GM21619 (cell line): ENCODE results near the gene ILDR2.
A peak's percentile ranks its signal among the peaks of the same experiment; 100 is the strongest.

Experiments used
- ATAC-seq: cut with Tn5 transposase; IDR thresholded peaks from one replicate; pipeline ENCODE4 v1.9.1; 2021; ENCODE audit not compliant: unreplicated experiment

Gene ILDR2

DNA sequence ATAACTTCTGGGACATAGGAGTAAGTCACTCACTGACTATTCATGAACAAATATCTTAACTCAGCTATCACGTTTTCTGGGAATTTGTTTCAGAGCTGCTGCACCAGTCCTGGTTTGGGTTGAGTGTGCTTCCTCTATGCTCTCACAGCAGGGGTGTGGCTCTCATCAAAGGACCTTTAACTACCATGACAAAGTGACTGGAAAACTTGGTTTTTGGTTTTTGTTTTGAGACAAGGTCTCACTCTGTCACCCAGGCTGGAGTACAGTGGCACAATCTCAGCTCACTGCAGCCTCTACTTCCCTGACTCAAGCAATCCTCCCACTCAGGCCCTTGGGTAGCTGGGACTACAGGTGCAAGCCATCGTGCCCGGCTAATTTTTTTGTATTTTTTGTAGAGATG is 4.1 kb downstream of the ILDR2 start:
- ATAC-seq = no peak

DNA sequence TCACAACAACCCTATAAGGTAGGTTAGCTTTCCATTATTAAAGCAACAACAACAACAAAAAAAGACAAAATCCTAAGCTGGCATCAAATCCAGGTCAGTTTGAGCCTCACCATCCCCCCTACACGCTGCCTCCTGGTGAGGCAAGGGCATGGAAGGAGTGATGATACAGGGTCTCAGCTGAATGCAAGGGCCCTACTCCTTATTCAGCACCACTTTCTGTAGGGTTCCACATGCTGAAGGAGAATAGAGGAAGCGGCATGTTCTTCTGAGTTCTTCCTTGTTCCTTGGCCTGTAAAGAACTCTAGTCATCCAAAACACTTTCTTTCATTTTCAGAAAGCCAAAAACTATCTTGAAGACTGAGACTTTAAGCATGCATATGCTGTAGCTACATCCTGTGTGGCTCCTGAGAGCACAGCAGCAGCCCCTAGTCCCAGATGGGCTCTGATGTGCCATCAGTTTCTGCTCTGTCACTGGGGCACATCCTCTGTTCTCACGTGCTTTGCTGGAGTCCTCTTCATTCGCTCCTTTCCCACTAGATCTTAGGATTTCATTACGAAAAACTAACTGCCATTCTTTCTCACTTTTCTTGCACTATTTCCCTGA is 6.2 kb downstream of the ILDR2 start:
- ATAC-seq = peak; percentile 94

DNA sequence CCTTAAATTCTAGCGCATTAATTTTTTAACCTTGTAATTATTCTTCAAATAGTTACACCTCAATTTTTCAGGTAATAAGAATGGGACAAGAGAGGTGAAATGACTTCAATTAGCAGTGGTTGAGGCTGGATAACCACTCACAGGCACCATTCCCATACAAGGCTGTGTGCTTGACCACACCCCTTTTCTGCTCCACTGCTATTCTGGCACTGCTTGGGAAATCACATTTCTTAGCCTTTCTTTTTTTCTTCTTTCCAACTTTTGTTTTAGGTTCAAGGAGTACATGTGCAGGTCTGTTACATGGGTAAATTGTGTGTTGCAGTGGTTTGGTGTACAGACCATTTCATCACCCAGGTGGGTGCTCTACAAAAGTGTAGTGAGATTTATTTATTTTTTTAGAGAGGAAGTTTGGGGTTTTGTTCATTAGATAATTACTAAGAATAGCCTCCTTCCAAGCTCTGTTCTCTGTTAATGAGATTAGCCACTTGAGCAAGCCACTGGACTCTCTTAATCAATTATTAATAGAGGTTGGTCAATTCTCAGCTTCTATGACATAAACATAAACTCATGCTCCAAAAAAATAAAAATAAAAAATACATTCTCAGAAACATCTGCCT is 14.4 kb downstream of the ILDR2 start:
- ATAC-seq = peak; percentile 71

DNA sequence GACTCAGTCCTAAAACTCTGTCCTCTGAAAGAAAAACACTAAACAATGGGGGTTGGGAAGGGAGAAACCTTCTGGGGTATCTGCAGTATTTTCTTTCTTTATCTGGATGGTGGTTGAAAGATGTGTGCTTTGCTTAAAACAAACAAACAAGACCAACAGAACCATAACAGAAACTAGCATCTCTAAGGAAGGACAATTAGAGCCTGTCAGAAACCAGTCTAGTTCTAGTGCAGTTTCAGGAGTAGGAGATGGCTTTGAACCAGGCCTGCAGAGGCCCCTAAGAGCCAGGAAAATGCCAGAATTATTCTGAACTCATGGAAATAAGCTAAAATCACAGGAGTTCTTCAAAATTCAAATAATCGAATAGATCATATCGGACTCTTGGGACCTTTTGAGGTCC is 18.5 kb downstream of the ILDR2 start:
- ATAC-seq = no peak

DNA sequence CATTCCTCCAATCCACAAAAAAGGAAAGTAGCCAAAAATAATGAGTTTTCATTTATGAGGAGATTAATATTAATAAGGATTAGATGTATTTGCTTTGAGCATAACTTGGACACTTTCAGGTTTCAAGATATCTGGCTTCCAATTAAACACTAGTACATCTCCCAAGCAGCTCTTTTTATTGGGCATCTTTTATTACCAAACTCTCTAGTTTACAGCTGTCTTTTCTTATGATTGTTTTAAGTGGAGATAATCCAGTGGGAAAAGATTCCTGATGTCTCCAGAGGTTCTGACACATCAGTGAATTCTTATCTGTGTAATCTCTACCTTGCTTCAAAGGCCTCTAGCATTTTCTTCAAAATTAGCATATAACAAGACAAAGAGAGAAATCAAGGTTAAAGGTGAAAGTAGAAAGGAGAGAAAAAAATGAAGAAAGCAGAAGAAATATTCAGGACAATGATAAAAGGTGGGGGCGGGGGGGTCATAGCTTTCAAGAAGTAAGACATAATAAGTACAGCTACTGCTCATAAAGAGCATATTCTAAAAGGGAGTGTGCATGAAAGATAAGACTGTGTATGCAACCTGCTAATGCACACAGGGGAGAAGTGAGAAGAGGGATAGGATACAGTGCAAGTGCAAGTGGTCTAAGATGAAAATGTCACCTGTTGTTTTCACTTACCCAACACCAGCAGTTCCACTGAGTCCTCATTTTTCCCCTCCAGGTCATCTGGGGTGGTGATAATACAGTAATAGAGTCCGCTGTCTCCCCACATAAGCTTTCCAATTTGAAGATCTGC is 19.1 kb downstream of the ILDR2 start:
- ATAC-seq = no peak

DNA sequence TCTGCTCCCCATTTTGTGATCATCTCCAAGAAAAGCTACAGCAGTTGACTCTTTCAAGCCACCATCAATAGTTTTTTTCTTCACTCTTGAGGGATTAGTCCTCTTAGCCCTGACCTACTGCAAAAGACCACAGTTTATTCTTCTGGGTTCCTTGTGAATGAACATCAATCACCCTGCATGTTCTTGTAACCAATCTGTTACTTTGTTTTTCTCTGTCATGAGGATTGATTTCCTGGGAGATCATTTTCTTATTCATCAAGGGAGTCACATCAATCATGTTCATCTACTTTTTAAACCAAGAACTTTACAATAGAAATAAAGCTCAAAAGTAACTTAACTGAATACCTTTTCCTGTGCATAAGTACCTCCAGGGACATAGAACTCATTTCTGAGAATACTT is 21.8 kb downstream of the ILDR2 start:
- ATAC-seq = no peak

DNA sequence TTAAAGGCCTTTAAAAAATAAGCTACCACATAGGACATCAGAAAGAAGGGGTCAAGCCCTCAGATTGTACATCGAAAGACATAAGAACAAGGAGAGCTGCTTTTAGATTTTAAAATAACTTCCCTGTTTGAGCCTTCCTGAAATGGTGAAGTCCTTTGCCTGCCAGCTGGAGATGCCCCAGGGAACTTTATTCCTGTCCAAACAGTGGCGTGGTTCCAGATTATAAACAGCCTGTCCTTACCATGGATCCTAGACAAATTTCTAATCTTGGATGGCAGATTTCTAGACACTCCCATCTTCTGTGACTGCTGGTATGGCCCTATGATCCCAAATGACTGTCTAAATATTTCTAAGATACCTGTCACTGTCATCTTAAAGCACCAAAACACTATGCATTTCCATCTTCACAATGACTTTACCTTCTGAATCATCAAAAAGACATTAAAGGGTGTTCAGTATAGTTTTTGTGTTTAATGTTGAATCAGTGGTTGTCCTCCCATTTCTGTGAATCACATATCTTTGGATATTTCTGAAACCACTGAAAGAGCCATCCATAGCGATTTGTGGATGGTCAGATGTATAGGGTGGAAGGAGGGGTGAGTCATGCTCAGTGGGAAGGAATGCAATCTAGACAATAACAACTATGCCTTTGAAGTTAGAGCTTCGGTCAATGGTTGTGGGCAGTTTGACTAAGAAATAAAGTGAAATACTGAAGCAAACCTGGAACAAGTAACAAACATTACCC is 23.2 kb downstream of the ILDR2 start:
- ATAC-seq = no peak

DNA sequence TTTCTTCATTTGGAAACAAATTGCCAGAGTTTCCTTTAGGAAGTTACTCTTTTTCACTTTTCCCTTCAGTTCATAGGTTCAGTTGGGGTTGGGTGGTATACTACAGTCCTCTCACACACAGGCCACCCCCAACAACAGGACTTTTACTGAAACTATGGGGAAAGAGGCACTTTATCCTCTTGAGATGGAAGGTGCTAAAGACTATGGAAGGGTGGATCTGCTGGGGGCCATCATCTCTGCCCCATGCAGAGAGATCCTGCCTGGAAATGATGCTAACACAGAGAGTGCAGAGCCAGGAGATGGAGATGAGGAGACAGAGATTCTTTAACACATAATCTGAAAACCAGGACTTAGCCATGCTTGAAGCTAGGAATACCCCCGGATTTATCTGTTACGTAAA is 24.3 kb downstream of the ILDR2 start:
- no peak for ATAC-seq

DNA sequence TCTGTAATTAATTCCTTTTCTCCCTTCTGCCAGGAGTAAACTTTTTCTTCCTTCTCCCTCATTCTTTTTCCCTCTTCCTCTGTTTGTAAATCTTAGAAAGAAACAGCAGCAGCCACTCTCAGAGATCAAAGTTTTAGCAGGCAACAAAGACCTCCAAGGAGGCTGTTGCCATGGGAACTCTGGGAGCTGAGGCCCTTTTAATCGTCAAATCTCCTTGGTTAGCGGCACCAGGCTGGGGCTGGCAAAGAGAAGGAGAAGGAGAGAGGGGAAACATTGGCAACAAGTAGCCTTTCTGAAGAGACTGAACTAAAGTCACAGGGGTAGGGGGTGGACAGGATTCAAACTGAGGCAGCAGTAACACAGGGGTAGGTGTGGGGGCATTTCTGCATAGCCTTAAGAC is 25.2 kb downstream of the ILDR2 start:
- no peak for ATAC-seq

DNA sequence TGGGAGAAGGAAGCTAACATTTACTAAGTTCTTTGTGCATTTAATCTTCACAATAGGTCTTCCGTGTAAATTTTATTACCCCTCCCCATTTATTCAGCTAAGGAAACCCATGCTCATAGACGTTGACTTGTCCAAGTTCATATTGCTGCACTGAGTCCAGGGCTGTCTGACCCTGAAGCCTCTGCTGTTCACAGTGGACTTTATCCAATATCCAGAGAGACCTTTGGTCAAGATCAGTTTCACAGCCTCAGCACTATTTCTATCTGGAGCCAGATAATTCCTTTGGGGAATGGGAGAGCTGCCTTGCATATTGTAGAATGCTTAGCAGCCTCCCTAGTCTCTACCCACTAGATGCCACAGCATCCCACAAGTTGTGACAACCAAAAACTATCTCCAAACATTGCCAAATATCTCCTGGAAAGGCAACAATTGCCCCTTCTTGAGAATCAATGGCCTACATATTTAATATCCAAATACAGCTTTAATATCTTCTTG is 26.4 kb downstream of the ILDR2 start:
- ATAC-seq = no peak

DNA sequence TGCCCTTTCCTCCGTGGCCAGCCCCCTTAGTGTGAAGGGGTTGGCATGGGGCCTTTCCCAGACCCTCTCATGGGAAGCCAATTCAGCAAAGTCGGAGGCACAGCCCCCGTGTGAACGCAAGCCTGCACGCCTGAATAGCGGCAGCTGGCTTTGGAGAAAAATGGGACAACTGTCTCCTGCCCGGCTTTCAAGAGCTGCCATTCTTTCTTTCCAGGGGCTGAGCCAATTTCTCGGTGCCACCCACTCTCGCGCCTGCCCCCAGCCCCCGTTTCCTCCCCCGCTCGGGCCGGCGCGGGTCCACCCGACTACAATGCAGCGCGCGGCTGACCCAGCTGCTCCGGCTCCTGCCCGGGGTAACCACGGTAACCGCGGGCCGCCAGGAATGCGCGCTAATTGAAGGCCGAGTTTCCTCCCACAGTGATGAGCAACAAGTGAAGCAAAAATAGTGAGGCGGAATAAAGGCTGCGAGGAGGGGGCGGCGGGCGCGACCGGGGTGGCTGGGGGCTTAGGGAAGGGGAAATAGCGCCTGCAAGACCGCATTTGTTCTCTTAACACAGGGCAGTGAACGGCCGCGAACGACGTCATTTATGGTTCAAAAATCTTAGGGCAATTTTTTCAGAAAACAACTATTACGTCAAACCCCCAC is 27.8 kb downstream of the ILDR2 start:
- no peak for ATAC-seq

DNA sequence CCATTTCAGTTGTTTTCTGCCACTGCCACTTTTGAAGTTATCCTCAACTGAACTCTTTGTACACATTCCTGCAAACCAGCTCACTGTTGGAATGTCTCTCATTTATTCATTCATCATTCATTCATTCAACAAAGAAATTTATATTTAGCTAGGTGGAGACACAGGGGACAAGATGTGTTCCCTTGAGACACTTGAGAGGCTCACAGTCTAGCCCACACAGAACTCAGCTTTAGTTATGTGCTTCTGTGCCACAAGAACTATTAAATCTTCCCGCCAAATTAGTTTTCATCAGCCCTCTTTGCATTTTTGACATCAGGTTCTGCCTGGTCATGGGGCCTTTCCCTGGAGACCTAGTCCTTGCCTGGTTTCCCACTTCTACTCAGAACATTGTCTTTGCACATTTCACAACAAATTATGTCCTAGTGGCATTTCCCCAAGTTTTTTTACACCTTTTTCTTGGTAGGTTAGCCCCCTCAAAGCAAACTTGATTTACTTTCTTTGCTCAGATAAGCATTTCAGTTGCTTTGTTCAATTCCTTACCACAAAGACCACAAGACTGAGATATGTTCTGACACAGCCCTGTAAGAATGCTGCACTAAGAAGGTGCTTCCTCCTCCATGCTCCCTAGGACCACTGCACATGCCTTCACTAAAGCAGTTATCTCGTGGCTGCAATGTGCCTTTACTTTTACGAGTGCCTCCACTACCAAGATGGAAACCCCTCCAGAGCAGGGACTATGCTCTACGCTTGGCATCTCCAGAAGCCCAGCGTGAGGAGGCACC is 31.0 kb downstream of the ILDR2 start:
- ATAC-seq = no peak

DNA sequence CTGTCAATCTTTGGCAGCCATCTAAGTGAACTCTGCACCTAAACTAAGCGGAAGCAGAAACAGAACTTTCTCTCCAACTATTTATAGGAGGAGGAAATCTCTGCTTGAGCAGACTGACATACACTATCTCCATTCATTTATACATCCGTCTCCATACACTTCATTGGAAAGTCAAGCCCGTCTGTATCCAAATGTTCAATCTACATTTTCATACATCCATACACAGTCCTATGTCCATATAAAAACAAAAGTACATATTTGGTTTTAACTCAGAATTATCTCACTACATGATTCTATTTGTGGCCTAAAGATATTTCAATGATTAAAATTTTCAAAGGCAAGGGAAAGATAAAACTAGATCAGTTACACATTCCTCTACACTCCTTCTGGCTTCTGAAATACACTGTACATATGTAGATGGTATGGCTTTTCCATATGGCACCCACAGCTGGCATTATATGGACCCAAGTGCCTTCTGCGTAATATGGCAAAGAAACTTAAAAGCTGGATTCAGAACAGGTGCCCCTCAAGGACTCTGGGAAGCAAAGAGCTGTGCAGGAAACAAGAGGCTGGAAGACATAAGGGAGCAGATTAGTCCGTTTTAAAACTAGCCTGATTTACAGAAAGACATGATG is 35.5 kb downstream of the ILDR2 start:
- ATAC-seq = no peak

DNA sequence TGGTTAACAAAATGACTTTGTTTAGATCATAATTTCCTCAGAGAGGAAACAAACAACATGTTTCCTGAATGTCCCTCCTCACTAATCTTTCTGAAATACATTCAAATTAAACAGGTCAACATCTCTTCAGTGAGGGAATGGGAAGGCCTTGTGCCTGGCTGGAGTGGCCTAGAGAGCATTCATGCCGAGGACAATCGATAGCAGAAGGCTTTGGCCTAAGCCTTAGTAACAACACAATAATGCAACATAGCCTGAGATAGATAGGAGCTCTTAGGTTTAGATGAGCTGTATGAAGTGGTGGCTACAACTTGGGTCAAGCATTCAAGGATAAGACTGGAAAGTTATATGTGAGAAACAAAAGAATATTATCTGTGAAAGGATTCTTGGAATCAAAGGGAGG is 37.4 kb downstream of the ILDR2 start:
- no peak for ATAC-seq

DNA sequence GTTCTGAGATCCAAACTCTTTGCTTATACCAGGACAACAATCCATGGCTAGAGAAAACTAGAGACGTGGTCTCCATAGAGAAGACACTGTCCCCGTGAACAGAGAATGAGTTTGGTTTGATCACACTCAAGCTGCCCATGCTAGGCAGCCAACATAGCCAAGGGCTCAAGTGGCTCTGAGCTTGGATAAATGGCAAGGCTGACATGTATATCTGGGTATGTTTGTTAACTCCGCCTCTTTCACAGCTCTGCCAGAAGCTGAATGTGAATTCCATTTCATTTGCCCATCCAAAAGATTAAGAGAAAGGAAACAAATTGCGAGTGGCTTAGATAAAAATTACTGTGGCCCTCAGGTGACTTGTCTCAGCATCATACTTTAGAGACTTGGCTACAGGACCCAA is 38.0 kb downstream of the ILDR2 start:
- ATAC-seq = no peak

DNA sequence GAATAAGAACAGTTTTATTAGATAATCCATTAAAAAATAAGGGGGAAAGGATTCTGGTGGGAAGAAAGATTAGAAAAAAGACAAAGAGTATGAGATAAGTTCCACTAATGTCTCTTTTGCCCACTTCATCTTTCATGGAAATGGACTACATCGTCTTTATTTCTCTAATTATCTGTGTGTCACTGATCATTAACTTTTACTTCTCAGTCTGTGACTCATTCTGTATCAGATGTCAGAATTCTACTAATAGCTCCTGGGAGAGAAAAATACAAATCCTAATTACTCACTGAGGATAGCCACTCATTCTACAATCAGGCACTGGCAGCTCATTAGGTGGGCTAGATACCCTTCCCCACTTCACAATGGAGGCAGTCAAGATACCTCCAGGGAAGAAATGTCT is 41.7 kb downstream of the ILDR2 start:
- ATAC-seq = peak; percentile 69

DNA sequence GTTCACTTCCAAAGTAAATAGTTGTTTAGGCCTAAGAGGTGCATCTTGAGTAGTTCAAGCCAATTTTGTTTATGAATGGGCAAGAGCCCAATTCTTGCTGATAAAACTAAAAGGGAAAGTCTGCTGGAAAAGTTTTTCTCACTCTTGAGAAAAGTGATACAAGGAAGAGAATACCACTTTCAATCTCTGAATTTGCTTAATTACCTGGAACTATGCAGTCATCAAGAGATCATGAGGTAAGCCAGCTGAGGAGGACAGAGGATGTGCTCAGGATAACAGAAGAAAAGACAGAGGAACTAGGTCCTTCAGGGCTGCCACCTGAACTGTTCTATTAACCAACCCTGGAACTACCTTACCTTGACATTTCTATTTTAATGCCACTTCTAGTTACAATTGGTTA is 42.2 kb downstream of the ILDR2 start:
- ATAC-seq = no peak

DNA sequence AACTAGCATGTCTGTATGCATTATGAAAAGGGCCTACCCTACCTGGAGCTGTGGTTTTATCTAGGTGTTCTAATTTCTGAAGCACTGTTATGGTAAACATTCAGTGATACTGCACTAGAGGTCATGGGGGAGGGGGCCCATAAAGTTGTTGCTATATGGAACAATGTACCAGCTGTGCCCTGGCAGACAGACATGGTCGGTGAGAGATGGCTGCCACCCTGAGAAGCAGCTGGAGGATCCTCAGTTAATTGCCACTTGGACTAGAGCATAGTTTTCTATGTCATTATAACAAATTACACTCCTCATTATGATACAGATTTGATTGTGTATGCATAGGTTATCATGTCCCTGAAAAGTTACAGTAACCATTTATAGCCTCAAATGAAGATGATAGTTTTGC is 45.4 kb downstream of the ILDR2 start:
- ATAC-seq = no peak

DNA sequence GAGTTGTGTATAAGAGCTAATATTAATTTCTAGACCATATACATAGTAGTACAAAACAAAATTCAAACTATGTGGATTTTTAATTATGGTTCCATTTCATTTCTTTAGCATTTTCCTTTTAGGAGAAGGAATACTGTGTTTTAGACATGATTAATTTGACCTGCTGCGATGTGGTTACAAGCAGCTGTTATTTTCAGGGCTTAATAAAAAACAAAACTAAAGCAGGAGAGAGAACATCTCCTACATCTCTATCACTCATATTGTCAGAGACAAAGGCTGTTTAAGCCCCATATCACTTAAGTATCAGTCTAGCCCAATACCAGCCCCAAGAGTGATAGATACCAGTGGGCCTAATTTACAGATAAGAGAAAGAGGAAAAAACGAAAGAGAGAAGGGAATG is 47.6 kb downstream of the ILDR2 start:
- no peak for ATAC-seq
